ENCODE results near the gene HSPB6. TPM values are rescaled to one million over a fixed set of nuclear protein-coding genes. Genes with fewer than 3 reads are reported as not detected.

Gene HSPB6
- total RNA-seq, 1 experiment from 2014 or later, result 0.71 TPM

GRCh38 chr19:35712567-35713505, 44.0 kb downstream of the HSPB6 start:
- H3K4me1 Mint-ChIP-seq (ENCODE audit: low read depth, unreplicated experiment), result peaks cover 18% of the 10 kb centered on the region
- peaks cover 58% of the 10 kb centered on the region for H3K27me3 Mint-ChIP-seq (ENCODE audit: unreplicated experiment)
- DNase-seq, result no peak
- intact Hi-C loops (cut with micrococcal nuclease; ENCODE audit: unreplicated experiment), result no loop called here
- no TSS peak for BruUV-seq (replicated peaks)
- H3K4me3 Mint-ChIP-seq (ENCODE audit: low read depth, unreplicated experiment), result no peak overlapping the region
- CTCF ChIA-PET, result no interaction called here
- H3K27ac Mint-ChIP-seq (ENCODE audit: unreplicated experiment), result no peak overlapping the region
- H3K9me3 Mint-ChIP-seq (ENCODE audit: low read depth, unreplicated experiment), result no peaks in the 10 kb centered on the region
- no peak for TF ChIP-seq CTCF (IDR thresholded peaks at IDR 0.05; ENCODE audit: unreplicated experiment)
- peaks cover 22% of the 10 kb centered on the region for H3K36me3 Mint-ChIP-seq (ENCODE audit: insufficient read depth, unreplicated experiment)

GRCh38 chr19:35710784-35711723, 45.8 kb downstream of the HSPB6 start:
- Mint-ChIP-seq H3K27me3 (ENCODE audit: unreplicated experiment) (peaks cover 58% of the 10 kb centered on the region), H3K36me3 (ENCODE audit: insufficient read depth, unreplicated experiment) (peaks cover 5% of the 10 kb centered on the region), H3K4me3 (ENCODE audit: low read depth, unreplicated experiment) (no peak overlapping the region), H3K4me1 (ENCODE audit: low read depth, unreplicated experiment) (peaks cover 11% of the 10 kb centered on the region), H3K9me3 (ENCODE audit: low read depth, unreplicated experiment) (no peaks in the 10 kb centered on the region), H3K27ac (ENCODE audit: unreplicated experiment) (no peak overlapping the region)
- BruUV-seq (replicated peaks), result no TSS peak
- TF ChIP-seq CTCF (IDR thresholded peaks at IDR 0.05; ENCODE audit: unreplicated experiment), result no peak
- CTCF ChIA-PET, result interaction anchor here (0.6 to 0.8 kb wide), 2 partner anchors 18 to 19 kb away, joined by 3 to 6 read pairs; no protein-coding TSS in a partner anchor
- intact Hi-C loops (cut with micrococcal nuclease; ENCODE audit: unreplicated experiment), result no loop called here
- DNase-seq, result no peak

GRCh38 chr19:35708391-35708790, 48.4 kb downstream of the HSPB6 start:
- H3K36me3 Mint-ChIP-seq (ENCODE audit: insufficient read depth, unreplicated experiment), result no peaks in the 10 kb centered on the region
- peaks cover 44% of the 10 kb centered on the region for H3K27me3 Mint-ChIP-seq (ENCODE audit: unreplicated experiment)
- no peak overlapping the region for H3K4me3 Mint-ChIP-seq (ENCODE audit: low read depth, unreplicated experiment)
- H3K27ac Mint-ChIP-seq (ENCODE audit: unreplicated experiment), result no peak overlapping the region
- no peak for DNase-seq
- no peaks in the 10 kb centered on the region for H3K9me3 Mint-ChIP-seq (ENCODE audit: low read depth, unreplicated experiment)
- no TSS peak for BruUV-seq (replicated peaks)
- no peaks in the 10 kb centered on the region for H3K4me1 Mint-ChIP-seq (ENCODE audit: low read depth, unreplicated experiment)
- intact Hi-C loops (cut with micrococcal nuclease; ENCODE audit: unreplicated experiment), result no loop called here
- TF ChIP-seq CTCF (IDR thresholded peaks at IDR 0.05; ENCODE audit: unreplicated experiment), result no peak
- CTCF ChIA-PET, result interaction anchor here (0.6 to 1.1 kb wide), 2 partner anchors 10 to 122 kb away, joined by 4 read pairs; no protein-coding TSS in a partner anchor

Other genes starting within 250 kb of the HSPB6 start
- gene DMKN, start 243.4 kb downstream of the HSPB6 start, total RNA-seq (2022), result 218 and 224 TPM in 2 replicates
- gene SBSN, start 228.7 kb downstream of the HSPB6 start, total RNA-seq (2022), result not detected in 2 replicates
- gene GAPDHS, start 223.6 kb downstream of the HSPB6 start, total RNA-seq (2022), result not detected in 2 replicates
- 114 and 118 TPM in 2 replicates for gene TMEM147, start 211.4 kb downstream of the HSPB6 start, total RNA-seq (2022)
- not detected in 2 replicates for gene ATP4A, start 193.4 kb downstream of the HSPB6 start, total RNA-seq (2022)
- gene PMIS2, start 170.9 kb downstream of the HSPB6 start, total RNA-seq (2022), result not detected in 2 replicates
- gene HAUS5, start 144.3 kb downstream of the HSPB6 start, total RNA-seq (2022), result 35.3 and 38.0 TPM in 2 replicates
- 148 and 162 TPM in 2 replicates for gene RBM42, start 128.0 kb downstream of the HSPB6 start, total RNA-seq (2022)
- gene ETV2, start 115.3 kb downstream of the HSPB6 start, total RNA-seq (2022), result 1.3 TPM in 1 of 2 replicates, not detected in the other
- 488 and 497 TPM in 2 replicates for gene COX6B1, start 108.7 kb downstream of the HSPB6 start, total RNA-seq (2022)
- not detected in 2 replicates for gene UPK1A, start 90.5 kb downstream of the HSPB6 start, total RNA-seq (2022)
- gene ZBTB32, start 52.5 kb downstream of the HSPB6 start, total RNA-seq (2022), result not detected in 2 replicates
- 65.2 and 65.3 TPM in 2 replicates for gene KMT2B, start 39.0 kb downstream of the HSPB6 start, total RNA-seq (2022)
- 9.2 and 9.9 TPM in 2 replicates for gene IGFLR1, start 14.6 kb downstream of the HSPB6 start, total RNA-seq (2022)
- gene U2AF1L4, start 11.6 kb downstream of the HSPB6 start, total RNA-seq (2022), result 15.1 and 16.2 TPM in 2 replicates
- gene PSENEN, start 11.4 kb downstream of the HSPB6 start, total RNA-seq (2022), result 114 and 126 TPM in 2 replicates
- 12.4 and 15.9 TPM in 2 replicates for gene LIN37, start 8.5 kb downstream of the HSPB6 start, total RNA-seq (2022)
- gene PROSER3, start 1.1 kb upstream of the HSPB6 start, total RNA-seq (2022), result 70.3 and 70.7 TPM in 2 replicates
- 16.8 and 27.0 TPM in 2 replicates for gene ARHGAP33, start 18.5 kb upstream of the HSPB6 start, total RNA-seq (2022)
- not detected in 2 replicates for gene PRODH2, start 55.8 kb upstream of the HSPB6 start, total RNA-seq (2022)
- gene NPHS1, start 95.5 kb upstream of the HSPB6 start, total RNA-seq (2022), result not detected in 2 replicates
- 0.17 and 0.26 TPM in 2 replicates for gene KIRREL2, start 99.9 kb upstream of the HSPB6 start, total RNA-seq (2022)
- 11.5 and 15.8 TPM in 2 replicates for gene APLP1, start 111.5 kb upstream of the HSPB6 start, total RNA-seq (2022)
- 14.9 and 15.6 TPM in 2 replicates for gene NFKBID, start 143.5 kb upstream of the HSPB6 start, total RNA-seq (2022)
- gene HCST, start 145.5 kb upstream of the HSPB6 start, total RNA-seq (2022), result not detected in 2 replicates
- not detected in 2 replicates for gene TYROBP, start 151.3 kb upstream of the HSPB6 start, total RNA-seq (2022)
- gene LRFN3, start 179.3 kb upstream of the HSPB6 start, total RNA-seq (2022), result 15.2 and 18.5 TPM in 2 replicates
- gene SDHAF1, start 238.2 kb upstream of the HSPB6 start, total RNA-seq (2022), result 16.9 and 17.1 TPM in 2 replicates